ENCODE results near the gene MTFR1L.

DNA sequence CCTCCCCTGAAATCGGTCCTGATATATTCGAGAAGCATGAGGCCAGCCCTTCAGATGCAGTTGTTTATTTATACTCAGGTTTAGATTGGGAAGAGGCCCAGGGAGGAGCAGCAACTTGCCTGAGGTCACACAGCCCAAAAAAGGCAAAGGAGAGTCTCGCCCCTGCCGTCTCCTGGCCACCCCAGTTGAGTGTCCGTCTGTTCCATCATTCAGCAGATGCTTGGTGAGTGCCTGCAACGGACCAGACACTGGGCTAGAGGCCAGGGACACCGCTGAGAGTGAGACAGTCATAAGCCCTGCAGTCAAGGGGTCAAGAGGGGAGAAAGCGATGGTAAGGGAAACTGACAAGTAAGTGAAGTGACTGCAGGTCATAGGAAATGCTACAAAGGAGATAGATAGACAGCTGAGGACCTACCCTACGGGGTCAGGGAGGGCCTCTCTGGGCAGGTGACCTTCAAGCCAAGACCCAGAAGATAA lies 35.1 kb upstream of the MTFR1L start:
- TF ChIP-seq, protein P1, sequence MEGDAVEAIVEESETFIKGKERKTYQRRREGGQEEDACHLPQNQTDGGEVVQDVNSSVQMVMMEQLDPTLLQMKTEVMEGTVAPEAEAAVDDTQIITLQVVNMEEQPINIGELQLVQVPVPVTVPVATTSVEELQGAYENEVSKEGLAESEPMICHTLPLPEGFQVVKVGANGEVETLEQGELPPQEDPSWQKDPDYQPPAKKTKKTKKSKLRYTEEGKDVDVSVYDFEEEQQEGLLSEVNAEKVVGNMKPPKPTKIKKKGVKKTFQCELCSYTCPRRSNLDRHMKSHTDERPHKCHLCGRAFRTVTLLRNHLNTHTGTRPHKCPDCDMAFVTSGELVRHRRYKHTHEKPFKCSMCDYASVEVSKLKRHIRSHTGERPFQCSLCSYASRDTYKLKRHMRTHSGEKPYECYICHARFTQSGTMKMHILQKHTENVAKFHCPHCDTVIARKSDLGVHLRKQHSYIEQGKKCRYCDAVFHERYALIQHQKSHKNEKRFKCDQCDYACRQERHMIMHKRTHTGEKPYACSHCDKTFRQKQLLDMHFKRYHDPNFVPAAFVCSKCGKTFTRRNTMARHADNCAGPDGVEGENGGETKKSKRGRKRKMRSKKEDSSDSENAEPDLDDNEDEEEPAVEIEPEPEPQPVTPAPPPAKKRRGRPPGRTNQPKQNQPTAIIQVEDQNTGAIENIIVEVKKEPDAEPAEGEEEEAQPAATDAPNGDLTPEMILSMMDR (conservative IDR thresholded peaks at IDR 0.05 in 1 of 2, IDR thresholded peaks at IDR 0.05 in 1 of 2; ENCODE audit: extremely low read depth in 1 of 2, insufficient read depth in 1 of 2, low read depth in 1 of 2, low read length in 2 of 2), result no peak
- no peak for TF ChIP-seq EZH2 (IDR thresholded peaks at IDR 0.05; ENCODE audit: borderline replicate concordance, low read length)

Data from mammary epithelial cell (primary cell).